HepG2 (cell line): ENCODE data around the gene ANAPC16. TPM values are rescaled to one million over a fixed set of nuclear protein-coding genes. Genes with fewer than 3 reads are reported as not detected.

Experiments
- ATAD3A ChIP-seq: sonication (generic); formaldehyde crosslinking; IDR thresholded peaks from 2 replicates; pipeline ENCODE4 v1.4.0; 2020; ENCODE audit warnings: missing genetic modification reagents
- FOSL1 ChIP-seq: sonication (generic); formaldehyde crosslinking; IDR thresholded peaks from 2 replicates; pipeline ENCODE4 v1.9.0; 2021; ENCODE audit warnings: missing genetic modification reagents, borderline replicate concordance
- GZF1 ChIP-seq: sonication (generic); formaldehyde crosslinking; IDR thresholded peaks from 2 replicates; pipeline ENCODE4 v1.5.1; 2020; ENCODE audit warnings: mild to moderate bottlenecking, missing genetic modification reagents
- HHEX ChIP-seq: IDR thresholded peaks from 2 replicates; pipeline ENCODE4 v1.6.1; 2016; ENCODE audit warnings: control low read depth
- HMG20A ChIP-seq: IDR thresholded peaks from 2 replicates; pipeline ENCODE4 v1.6.1; 2016; ENCODE audit warnings: borderline replicate concordance
- HNF4G ChIP-seq, 2 experiments: sonication (generic) in 1 of 2; formaldehyde crosslinking in 1 of 2; IDR thresholded peaks; 2 replicates each; pipeline versions ENCODE4 v1.4.0 to v1.6.1; 2011 to 2020; ENCODE audit warnings: borderline replicate concordance in 2 of 2, low read depth in 2 of 2, mild to moderate bottlenecking in 2 of 2, low read length in 1 of 2, missing genetic modification reagents in 1 of 2, moderate library complexity in 1 of 2
- KDM2A ChIP-seq: sonication (generic); formaldehyde crosslinking; IDR thresholded peaks from 2 replicates; pipeline ENCODE4 v1.4.0; 2020; ENCODE audit warnings: low read depth, missing genetic modification reagents, borderline replicate concordance
- NFKBIZ ChIP-seq: IDR thresholded peaks from 2 replicates; pipeline ENCODE4 v1.6.1; 2018; ENCODE audit warnings: missing genetic modification reagents, missing compliant biosample characterization
- PREB ChIP-seq: sonication (generic); formaldehyde crosslinking; IDR thresholded peaks from 2 replicates; pipeline ENCODE4 v1.4.0; 2020; ENCODE audit warnings: missing genetic modification reagents
- REPIN1 ChIP-seq: sonication (generic); formaldehyde crosslinking; IDR thresholded peaks from 2 replicates; pipeline ENCODE4 v1.8.0; 2022; ENCODE audit warnings: missing genetic modification reagents, low read depth, mild to moderate bottlenecking, borderline replicate concordance
- ZNF251 ChIP-seq: sonication (generic); formaldehyde crosslinking; IDR thresholded peaks from 2 replicates; pipeline ENCODE4 v1.9.0; 2021; ENCODE audit warnings: mild to moderate bottlenecking, missing genetic modification reagents
- ZNF263 ChIP-seq: sonication (generic); formaldehyde crosslinking; IDR thresholded peaks from 2 replicates; pipeline ENCODE4 v1.4.0; 2020; ENCODE audit warnings: missing genetic modification reagents
- ZNF3 ChIP-seq: IDR thresholded peaks from 2 replicates; pipeline ENCODE4 v1.7.0; 2017; ENCODE audit warnings: inconsistent platforms
- ZNF530 ChIP-seq: sonication (generic); formaldehyde crosslinking; IDR thresholded peaks from 2 replicates; pipeline ENCODE4 v1.5.0; 2020; ENCODE audit warnings: low read depth, mild to moderate bottlenecking, missing genetic modification reagents
- polyA plus RNA-seq, 8 experiments: library from polyadenylated mRNA; depleted of rRNA in 3 of 8; stranded (reverse) in 7 of 8; unstranded in 1 of 8; fragments of >200 nt; fragmentation: Illumina TruSeq in 4 of 8; extraction: Trizol in 4 of 8; gene quantifications; 2 replicates each; pipeline versions ENCODE4 v1.2.1 to v1.2.3, GENCODE V29; 2011 to 2016; ENCODE audit warnings: low read depth in 4 of 8, missing spikeins in 1 of 8, mixed read lengths in 1 of 8; ENCODE audit not compliant: insufficient read depth in 1 of 8
- total RNA-seq, 5 experiments: library from RNA; depleted of rRNA; stranded (reverse); fragments of >200 nt; fragmentation: Illumina TruSeq; extraction: Trizol; gene quantifications; 2 replicates each; pipeline ENCODE4 v1.2.3, GENCODE V29; 2016; ENCODE audit warnings: low read depth in 1 of 5
- TF ChIP-seq, protein P1 (sequence below): sonication (generic); formaldehyde crosslinking; IDR thresholded peaks from 2 replicates; pipeline ENCODE4 v1.4.0; 2020; ENCODE audit warnings: missing genetic modification reagents, borderline replicate concordance
- TF ChIP-seq, protein P2 (sequence below): sonication (generic); formaldehyde crosslinking; IDR thresholded peaks from 2 replicates; pipeline ENCODE4 v1.5.0; 2020; ENCODE audit warnings: mild to moderate bottlenecking, missing genetic modification reagents, borderline replicate concordance

Gene ANAPC16
- total and polyA plus RNA-seq, 2 of the 13 experiments (the other 11 are each of a cell fraction or from before 2014, with no cell fraction given): 74.8 to 89.4 TPM

DNA sequence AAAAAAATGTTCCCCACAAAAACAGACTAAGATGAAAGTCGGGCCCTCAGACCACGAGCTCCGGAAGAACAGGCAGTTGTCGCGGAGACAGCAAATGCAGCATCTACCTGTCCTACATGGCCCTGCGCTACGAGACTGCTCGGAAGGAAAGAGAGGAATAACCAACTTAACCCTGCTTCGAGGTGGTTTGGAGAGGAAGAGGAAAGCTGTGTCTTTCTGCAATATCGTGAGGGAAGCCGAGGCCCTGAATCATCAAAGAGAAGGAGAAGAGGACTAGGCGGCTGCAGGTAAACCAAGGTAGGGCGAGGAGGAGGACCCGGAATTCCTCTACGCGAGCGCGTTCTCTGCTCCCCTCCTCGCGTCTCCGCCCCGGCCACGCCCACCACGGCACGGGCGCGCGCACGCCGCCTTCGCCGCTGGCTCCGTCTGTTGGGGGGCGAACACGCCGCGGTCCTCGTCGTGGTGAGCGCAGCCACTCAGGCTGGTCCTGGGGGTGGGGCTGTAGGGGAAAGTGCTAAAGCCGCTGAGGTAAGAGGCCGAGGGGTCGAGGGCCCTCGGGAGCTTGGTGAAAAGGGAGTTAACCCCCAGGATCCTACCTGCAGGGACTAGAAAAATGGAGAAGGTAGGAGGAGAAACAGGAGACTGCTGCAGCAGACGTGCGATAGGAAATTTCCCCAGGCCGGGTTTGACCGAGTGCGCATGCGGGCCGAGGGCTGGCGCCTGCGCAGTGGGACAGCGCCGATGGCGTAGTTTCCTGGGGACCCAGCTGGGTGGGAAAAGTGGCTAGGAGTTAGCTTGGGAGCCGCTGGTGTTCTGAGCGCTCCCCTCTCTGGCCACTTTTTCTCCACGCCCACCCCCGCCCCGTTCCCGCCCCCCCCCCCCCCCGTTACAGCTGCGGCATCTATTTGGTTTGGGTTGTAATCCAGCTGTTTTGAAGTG, at the start of gene ANAPC16, which contains the start of gene ASCC1 (continued):
- TF ChIP-seq, protein P1, sequence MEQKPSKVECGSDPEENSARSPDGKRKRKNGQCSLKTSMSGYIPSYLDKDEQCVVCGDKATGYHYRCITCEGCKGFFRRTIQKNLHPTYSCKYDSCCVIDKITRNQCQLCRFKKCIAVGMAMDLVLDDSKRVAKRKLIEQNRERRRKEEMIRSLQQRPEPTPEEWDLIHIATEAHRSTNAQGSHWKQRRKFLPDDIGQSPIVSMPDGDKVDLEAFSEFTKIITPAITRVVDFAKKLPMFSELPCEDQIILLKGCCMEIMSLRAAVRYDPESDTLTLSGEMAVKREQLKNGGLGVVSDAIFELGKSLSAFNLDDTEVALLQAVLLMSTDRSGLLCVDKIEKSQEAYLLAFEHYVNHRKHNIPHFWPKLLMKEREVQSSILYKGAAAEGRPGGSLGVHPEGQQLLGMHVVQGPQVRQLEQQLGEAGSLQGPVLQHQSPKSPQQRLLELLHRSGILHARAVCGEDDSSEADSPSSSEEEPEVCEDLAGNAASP (CRISPR knock-in tag): peak; percentile 76; the same call in 1 of the 2 replicates
- TF ChIP-seq GZF1 (CRISPR knock-in tag) (peak; percentile 83; the same call in 1 of the 2 replicates), HNF4G (IDR thresholded peaks at IDR 0.05; ENCODE audit: borderline replicate concordance, low read depth, low read length) (no peak), HNF4G (CRISPR knock-in tag; IDR thresholded peaks at IDR 0.05; ENCODE audit: borderline replicate concordance, low read depth) (peak; percentile 74), PREB (CRISPR knock-in tag) (no peak), HMG20A (0 out of 2 replicates have a peak, but pooled peaks have one; percentile 48), ZNF530 (CRISPR knock-in tag) (no peak), FOSL1 (CRISPR knock-in tag) (no peak), ZNF3 (CRISPR knock-in tag) (no peak), KDM2A (CRISPR knock-in tag) (peak; percentile 95), HHEX (no peak), NFKBIZ (CRISPR knock-in tag) (no peak), ZNF263 (peak; percentile 49; the same call in 1 of the 2 replicates), ZNF251 (CRISPR knock-in tag) (0 out of 2 replicates have a peak, but pooled peaks have one; percentile 56), ATAD3A (no peak), REPIN1 (peak; percentile 89; the same call in 1 of the 2 replicates)
- TF ChIP-seq, protein P2, sequence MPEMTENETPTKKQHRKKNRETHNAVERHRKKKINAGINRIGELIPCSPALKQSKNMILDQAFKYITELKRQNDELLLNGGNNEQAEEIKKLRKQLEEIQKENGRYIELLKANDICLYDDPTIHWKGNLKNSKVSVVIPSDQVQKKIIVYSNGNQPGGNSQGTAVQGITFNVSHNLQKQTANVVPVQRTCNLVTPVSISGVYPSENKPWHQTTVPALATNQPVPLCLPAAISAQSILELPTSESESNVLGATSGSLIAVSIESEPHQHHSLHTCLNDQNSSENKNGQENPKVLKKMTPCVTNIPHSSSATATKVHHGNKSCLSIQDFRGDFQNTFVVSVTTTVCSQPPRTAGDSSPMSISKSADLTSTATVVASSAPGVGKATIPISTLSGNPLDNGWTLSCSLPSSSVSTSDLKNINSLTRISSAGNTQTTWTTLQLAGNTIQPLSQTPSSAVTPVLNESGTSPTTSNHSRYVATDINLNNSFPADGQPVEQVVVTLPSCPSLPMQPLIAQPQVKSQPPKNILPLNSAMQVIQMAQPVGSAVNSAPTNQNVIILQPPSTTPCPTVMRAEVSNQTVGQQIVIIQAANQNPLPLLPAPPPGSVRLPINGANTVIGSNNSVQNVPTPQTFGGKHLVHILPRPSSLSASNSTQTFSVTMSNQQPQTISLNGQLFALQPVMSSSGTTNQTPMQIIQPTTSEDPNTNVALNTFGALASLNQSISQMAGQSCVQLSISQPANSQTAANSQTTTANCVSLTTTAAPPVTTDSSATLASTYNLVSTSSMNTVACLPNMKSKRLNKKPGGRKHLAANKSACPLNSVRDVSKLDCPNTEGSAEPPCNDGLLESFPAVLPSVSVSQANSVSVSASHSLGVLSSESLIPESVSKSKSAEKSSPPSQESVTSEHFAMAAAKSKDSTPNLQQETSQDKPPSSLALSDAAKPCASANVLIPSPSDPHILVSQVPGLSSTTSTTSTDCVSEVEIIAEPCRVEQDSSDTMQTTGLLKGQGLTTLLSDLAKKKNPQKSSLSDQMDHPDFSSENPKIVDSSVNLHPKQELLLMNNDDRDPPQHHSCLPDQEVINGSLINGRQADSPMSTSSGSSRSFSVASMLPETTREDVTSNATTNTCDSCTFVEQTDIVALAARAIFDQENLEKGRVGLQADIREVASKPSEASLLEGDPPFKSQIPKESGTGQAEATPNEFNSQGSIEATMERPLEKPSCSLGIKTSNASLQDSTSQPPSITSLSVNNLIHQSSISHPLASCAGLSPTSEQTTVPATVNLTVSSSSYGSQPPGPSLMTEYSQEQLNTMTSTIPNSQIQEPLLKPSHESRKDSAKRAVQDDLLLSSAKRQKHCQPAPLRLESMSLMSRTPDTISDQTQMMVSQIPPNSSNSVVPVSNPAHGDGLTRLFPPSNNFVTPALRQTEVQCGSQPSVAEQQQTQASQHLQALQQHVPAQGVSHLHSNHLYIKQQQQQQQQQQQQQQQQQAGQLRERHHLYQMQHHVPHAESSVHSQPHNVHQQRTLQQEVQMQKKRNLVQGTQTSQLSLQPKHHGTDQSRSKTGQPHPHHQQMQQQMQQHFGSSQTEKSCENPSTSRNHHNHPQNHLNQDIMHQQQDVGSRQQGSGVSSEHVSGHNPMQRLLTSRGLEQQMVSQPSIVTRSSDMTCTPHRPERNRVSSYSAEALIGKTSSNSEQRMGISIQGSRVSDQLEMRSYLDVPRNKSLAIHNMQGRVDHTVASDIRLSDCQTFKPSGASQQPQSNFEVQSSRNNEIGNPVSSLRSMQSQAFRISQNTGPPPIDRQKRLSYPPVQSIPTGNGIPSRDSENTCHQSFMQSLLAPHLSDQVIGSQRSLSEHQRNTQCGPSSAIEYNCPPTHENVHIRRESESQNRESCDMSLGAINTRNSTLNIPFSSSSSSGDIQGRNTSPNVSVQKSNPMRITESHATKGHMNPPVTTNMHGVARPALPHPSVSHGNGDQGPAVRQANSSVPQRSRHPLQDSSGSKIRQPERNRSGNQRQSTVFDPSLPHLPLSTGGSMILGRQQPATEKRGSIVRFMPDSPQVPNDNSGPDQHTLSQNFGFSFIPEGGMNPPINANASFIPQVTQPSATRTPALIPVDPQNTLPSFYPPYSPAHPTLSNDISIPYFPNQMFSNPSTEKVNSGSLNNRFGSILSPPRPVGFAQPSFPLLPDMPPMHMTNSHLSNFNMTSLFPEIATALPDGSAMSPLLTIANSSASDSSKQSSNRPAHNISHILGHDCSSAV (CRISPR knock-in tag): 0 out of 2 replicates have a peak, but pooled peaks have one; percentile 75
